SH-SY5Y (cell line): ENCODE results near the gene MTRR.

Source experiments
- GATA2 ChIP-seq: IDR thresholded peaks from 2 replicates; pipeline ENCODE4 v1.6.1; 2011; ENCODE audit warnings: mild to moderate bottlenecking, low read depth, low read length
- GATA3 ChIP-seq: IDR thresholded peaks from 2 replicates; pipeline ENCODE4 v1.6.1; 2011; ENCODE audit warnings: low read depth, mild to moderate bottlenecking, low read length, moderate library complexity

Gene MTRR

GRCh38 chr5:7872517-7873130 lies 3.7 kb downstream of the MTRR start:
- TF ChIP-seq GATA3 (no peak), GATA2 (no peak)

- TF ChIP-seq GATA3 (no peak), GATA2 (no peak)
These were observed 4.3 kb downstream of the MTRR start for GRCh38 chr5:7873216-7873615.

- TF ChIP-seq GATA3 = no peak
- no peak for TF ChIP-seq GATA2
These were observed 5.7 kb downstream of the MTRR start for GRCh38 chr5:7874639-7875038.

GRCh38 chr5:7875151-7875550 lies 6.2 kb downstream of the MTRR start:
- TF ChIP-seq GATA2 = no peak
- no peak for TF ChIP-seq GATA3

- TF ChIP-seq GATA2 (no peak), GATA3 (no peak)
These were observed 7.9 kb downstream of the MTRR start for GRCh38 chr5:7876867-7877266.

- no peak for TF ChIP-seq GATA2
- TF ChIP-seq GATA3 = no peak
These were observed 8.9 kb downstream of the MTRR start for GRCh38 chr5:7877851-7878250.

GRCh38 chr5:7878381-7878873 lies 9.5 kb downstream of the MTRR start:
- TF ChIP-seq GATA3 = no peak
- no peak for TF ChIP-seq GATA2

- TF ChIP-seq GATA3 (no peak), GATA2 (no peak)
These were observed 12.1 kb downstream of the MTRR start for GRCh38 chr5:7881091-7881490.

- TF ChIP-seq GATA3 = no peak
- no peak for TF ChIP-seq GATA2
These were observed 12.9 kb downstream of the MTRR start for GRCh38 chr5:7881816-7882215.

- TF ChIP-seq GATA2 = no peak
- no peak for TF ChIP-seq GATA3
These were observed 14.0 kb downstream of the MTRR start for GRCh38 chr5:7882926-7883325.

GRCh38 chr5:7884491-7885267 lies 15.7 kb downstream of the MTRR start:
- TF ChIP-seq GATA2 (no peak), GATA3 (no peak)

GRCh38 chr5:7886849-7887475 lies 18.0 kb downstream of the MTRR start:
- TF ChIP-seq GATA3 = no peak

GRCh38 chr5:7888901-7889300 lies 20.0 kb downstream of the MTRR start:
- TF ChIP-seq GATA3 (no peak), GATA2 (no peak)

- TF ChIP-seq GATA3 = no peak
- TF ChIP-seq GATA2 = no peak
These were observed 25.5 kb downstream of the MTRR start for GRCh38 chr5:7894439-7894838.

GRCh38 chr5:7894860-7895259 lies 25.9 kb downstream of the MTRR start:
- TF ChIP-seq GATA2 (no peak), GATA3 (no peak)
